Tibial artery (tissue), 4 donors: Measurements from ENCODE around the gene SEC16A.
"Not testable (repeated sequence)": the region's sequence is repeated elsewhere in the genome, so short reads cannot be mapped to it uniquely, and the experiment has no call there.

Experiments used
- DNase-seq, 2 donors: peaks; one replicate each; pipeline ENCODE4 v3.0.0-alpha.2; 2019
- H3K27ac ChIP-seq, 2 donors: fragments of 200-600 bp; sonication (generic) in 1 of 2; 1 replicate in 1 of 2; 2 replicates in 1 of 2; pipeline ENCODE4 v1.5.1; 2018 to 2019; ENCODE audit warnings: mild to moderate bottlenecking in 1 of 2
- H3K27me3 ChIP-seq, 2 donors: fragments of 200-600 bp; sonication (generic) in 1 of 2; one replicate each; pipeline versions ENCODE4 v1.5.1 to v1.6.0; 2016 to 2019
- H3K36me3 ChIP-seq, 3 donors: fragments of 200-600 bp; sonication (generic) in 2 of 3; one replicate each; pipeline ENCODE4 v1.5.1; 2016 to 2019; ENCODE audit warnings: mild to moderate bottlenecking in 2 of 3
- H3K4me1 ChIP-seq, 4 donors: fragments of 200-600 bp; sonication (generic) in 2 of 4; 1 replicate in 3 of 4; 2 replicates in 1 of 4; pipeline ENCODE4 v1.5.1; 2016 to 2019
- H3K4me3 ChIP-seq, 2 donors: fragments of 200-600 bp; sonication (generic) in 1 of 2; 1 replicate in 1 of 2; 2 replicates in 1 of 2; pipeline ENCODE4 v1.5.1; 2018 to 2019; ENCODE audit warnings: mild to moderate bottlenecking in 2 of 2
- H3K9me3 ChIP-seq, 3 donors: fragments of 200-600 bp; sonication (generic) in 1 of 3; one replicate each; pipeline ENCODE4 v1.5.1; 2016 to 2019
- CTCF ChIP-seq, 2 experiments: fragments of 200-600 bp in 1 of 2; fragments of 450-650 bp in 1 of 2; IDR thresholded peaks; one replicate each; pipeline ENCODE4 v1.5.1; 2017 to 2019; ENCODE audit warnings: antibody characterized with exemption in 2 of 2, mild to moderate bottlenecking in 1 of 2, moderate library complexity in 1 of 2
- intact Hi-C: fragments of 100-400 bp; cut with DNase I; formaldehyde crosslinking; loops from one replicate; pipeline ENCODE4 v1.15.0; 2023; ENCODE audit warnings: low total_unique reads

Gene SEC16A

GRCh38 chr9:136429683-136430491 lies 53.0 kb downstream of the SEC16A start:
- no peak for DNase-seq
- Histone ChIP-seq H3K9me3 (no peaks in the 10 kb centered on the region), H3K27me3 (no peaks in the 10 kb centered on the region), H3K4me3 (no peak overlapping the region), H3K36me3 (peaks cover 13 to 74% (median 46%) of the 10 kb centered on the region in 3 donors), H3K27ac (no peak overlapping the region), H3K4me1 (no peaks in the 10 kb centered on the region)
- TF ChIP-seq CTCF (IDR thresholded peaks at IDR 0.05) = no peak
- intact Hi-C loops = no loop called here

- DNase-seq = no peak
Measured at GRCh38 chr9:136429075-136429628, 53.7 kb downstream of the SEC16A start.

GRCh38 chr9:136426787-136427186 lies 56.1 kb downstream of the SEC16A start:
- no peak for TF ChIP-seq CTCF (IDR thresholded peaks at IDR 0.05)
- H3K27ac ChIP-seq = no peak overlapping the region
- H3K36me3 ChIP-seq = peaks cover 34 to 74% (median 61%) of the 10 kb centered on the region in 3 donors
- intact Hi-C loops = no loop called here
- no peaks in the 10 kb centered on the region for H3K4me1 ChIP-seq
- no peak for DNase-seq
- no peaks in the 10 kb centered on the region for H3K27me3 ChIP-seq
- H3K9me3 ChIP-seq = no peaks in the 10 kb centered on the region
- no peak overlapping the region for H3K4me3 ChIP-seq

More at GRCh38 chr9:136429075-136429628, 53.7 kb downstream of the SEC16A start:
- Histone ChIP-seq H3K4me1 (no peaks in the 10 kb centered on the region), H3K36me3 (peaks cover 13 to 74% (median 54%) of the 10 kb centered on the region in 3 donors), H3K4me3 (no peak overlapping the region), H3K9me3 (no peaks in the 10 kb centered on the region), H3K27ac (no peak overlapping the region), H3K27me3 (no peaks in the 10 kb centered on the region)
- intact Hi-C loops = no loop called here
- no peak for TF ChIP-seq CTCF (IDR thresholded peaks at IDR 0.05)

- H3K4me1 ChIP-seq, H3K9me3 ChIP-seq, H3K27me3 ChIP-seq, H3K4me3 ChIP-seq, H3K27ac ChIP-seq, DNase-seq, intact Hi-C loops: not testable (repeated sequence)
- H3K36me3 ChIP-seq = peaks cover 44 to 81% (median 66%) of the 10 kb centered on the region in 3 donors
Measured at GRCh38 chr9:136425367-136425766, 57.5 kb downstream of the SEC16A start.

GRCh38 chr9:136424750-136425362 lies 58.0 kb downstream of the SEC16A start:
- H3K4me1 ChIP-seq = no peaks in the 10 kb centered on the region
- no peak overlapping the region for H3K27ac ChIP-seq
- no peak for DNase-seq
- intact Hi-C loops = no loop called here
- H3K9me3 ChIP-seq = no peaks in the 10 kb centered on the region
- H3K36me3 ChIP-seq = peaks cover 44 to 81% (median 64%) of the 10 kb centered on the region in 3 donors
- no peak for TF ChIP-seq CTCF (IDR thresholded peaks at IDR 0.05)
- H3K4me3 ChIP-seq = no peak overlapping the region
- H3K27me3 ChIP-seq = no peaks in the 10 kb centered on the region
